Stimulated activated CD4-positive, alpha-beta T cell treated with anti-CD3 and anti-CD28 coated beads, TNF-alpha, amount 100 ng/mL, for 24 hours (primary cell): ENCODE data around the gene DAZ1.
"Not testable (repeated sequence)": the region's sequence is repeated elsewhere in the genome, so short reads cannot be mapped to it uniquely, and the experiment has no call there.

Experiments used
- DNase-seq, 3 experiments: peaks; one replicate each; pipeline ENCODE4 v3.0.0-alpha.2; 2020; ENCODE audit warnings: low read depth in 3 of 3

Gene DAZ1, protein sequence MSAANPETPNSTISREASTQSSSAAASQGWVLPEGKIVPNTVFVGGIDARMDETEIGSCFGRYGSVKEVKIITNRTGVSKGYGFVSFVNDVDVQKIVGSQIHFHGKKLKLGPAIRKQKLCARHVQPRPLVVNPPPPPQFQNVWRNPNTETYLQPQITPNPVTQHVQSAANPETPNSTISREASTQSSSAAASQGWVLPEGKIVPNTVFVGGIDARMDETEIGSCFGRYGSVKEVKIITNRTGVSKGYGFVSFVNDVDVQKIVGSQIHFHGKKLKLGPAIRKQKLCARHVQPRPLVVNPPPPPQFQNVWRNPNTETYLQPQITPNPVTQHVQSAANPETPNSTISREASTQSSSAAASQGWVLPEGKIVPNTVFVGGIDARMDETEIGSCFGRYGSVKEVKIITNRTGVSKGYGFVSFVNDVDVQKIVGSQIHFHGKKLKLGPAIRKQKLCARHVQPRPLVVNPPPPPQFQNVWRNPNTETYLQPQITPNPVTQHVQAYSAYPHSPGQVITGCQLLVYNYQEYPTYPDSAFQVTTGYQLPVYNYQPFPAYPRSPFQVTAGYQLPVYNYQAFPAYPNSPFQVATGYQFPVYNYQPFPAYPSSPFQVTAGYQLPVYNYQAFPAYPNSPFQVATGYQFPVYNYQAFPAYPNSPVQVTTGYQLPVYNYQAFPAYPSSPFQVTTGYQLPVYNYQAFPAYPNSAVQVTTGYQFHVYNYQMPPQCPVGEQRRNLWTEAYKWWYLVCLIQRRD

DNA sequence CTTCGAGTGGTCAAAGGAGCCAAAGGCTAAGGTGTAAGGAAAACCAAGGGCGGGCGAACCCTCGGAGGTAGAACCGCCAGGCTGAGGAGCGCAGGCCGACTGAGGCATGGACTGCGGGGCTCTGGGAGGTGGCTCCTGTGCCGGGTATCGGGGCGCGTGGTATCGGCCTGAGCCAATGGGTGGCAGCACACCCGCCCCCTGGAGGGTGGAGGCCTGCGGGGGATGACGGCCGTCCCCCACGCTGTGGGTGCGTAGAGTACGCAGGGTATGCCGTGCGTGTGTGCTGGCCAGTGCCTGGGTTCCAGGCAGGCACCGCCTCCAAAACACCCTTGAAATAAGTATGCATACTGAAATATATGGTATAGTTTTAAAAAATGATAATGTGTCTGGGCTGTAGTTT is at the start of gene DAZ1:
Gene DAZ1, minus strand, starts transcription at position 101 of the 400 bp plus-strand sequence. CDS start 208 bp downstream, outside the sequence.
- DNase-seq = not testable (repeated sequence)

GRCh38 chrY:23219233-23219632 is 20.4 kb upstream of the DAZ1 start, which contains the start of gene DAZ2:
Gene DAZ2, plus strand, starts transcription at chrY:23219533. Its CDS starts 208 bp downstream, at chrY:23219741.
- not testable (repeated sequence) for DNase-seq

DNA sequence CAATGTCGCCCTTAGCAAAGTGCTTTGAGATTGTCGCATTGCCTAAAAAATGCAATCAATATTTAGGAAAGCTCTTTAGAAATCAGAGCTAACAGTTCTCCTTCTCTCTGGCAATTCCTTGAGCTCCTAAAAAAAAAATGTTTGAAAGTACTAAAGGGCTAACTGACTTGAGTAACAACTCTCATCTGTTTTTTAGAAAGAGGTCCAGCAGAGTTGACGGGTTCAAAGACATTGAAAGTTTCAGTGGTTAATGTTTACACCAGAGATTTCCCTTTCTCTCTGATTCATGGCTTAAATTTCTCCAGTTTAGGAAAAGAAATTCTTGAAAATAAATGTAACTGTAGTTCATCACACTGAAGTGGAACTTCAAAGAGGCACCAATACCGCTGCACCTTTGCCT is 11.9 kb upstream of the DAZ1 start:
- DNase-seq = not testable (repeated sequence)

- not testable (repeated sequence) for DNase-seq
Observed at GRCh38 chrY:23209802-23210495, 11.1 kb upstream of the DAZ1 start.

DNA sequence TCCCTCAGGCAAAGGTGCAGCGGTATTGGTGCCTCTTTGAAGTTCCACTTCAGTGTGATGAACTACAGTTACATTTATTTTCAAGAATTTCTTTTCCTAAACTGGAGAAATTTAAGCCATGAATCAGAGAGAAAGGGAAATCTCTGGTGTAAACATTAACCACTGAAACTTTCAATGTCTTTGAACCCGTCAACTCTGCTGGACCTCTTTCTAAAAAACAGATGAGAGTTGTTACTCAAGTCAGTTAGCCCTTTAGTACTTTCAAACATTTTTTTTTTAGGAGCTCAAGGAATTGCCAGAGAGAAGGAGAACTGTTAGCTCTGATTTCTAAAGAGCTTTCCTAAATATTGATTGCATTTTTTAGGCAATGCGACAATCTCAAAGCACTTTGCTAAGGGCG is 8.6 kb upstream of the DAZ1 start:
- DNase-seq = not testable (repeated sequence)
